ENCODE measurements around the gene CAMK2N2.

CAMK2N2 gene

GRCh38 chr3:184261270-184261853, at the start of gene CAMK2N2:
Gene CAMK2N2, minus strand, starts transcription at chr3:184261553. Its CDS starts 268 bp downstream, at chr3:184261285.
- in situ Hi-C loops (cut with HindIII; ENCODE audit: low pct_ligation_motif_present, low pct_unique_long_range_greater_than_20kb, low sequenced_read_pairs): no loop called here
- peak; percentile 67 for DNase-seq

DNA sequence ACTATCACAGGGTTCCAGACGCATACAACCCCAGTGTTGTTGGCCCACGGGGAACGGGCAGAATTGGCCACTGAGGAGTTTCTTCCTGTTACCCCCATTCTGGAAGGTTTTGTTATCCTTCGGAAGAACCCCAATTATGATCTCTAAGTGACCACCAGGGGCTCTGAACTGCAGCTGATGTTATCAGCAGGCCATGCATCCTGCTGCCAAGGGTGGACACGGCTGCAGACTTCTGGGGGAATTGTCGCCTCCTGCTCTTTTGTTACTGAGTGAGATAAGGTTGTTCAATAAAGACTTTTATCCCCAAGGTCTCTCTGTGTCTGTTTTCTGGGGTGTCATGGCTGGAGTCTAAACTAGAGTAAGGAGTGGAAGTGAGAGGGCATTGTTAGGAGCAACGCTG, 47.4 kb upstream of the CAMK2N2 start:
- DNase-seq: no peak
- in situ Hi-C loops (cut with HindIII; ENCODE audit: low pct_ligation_motif_present, low pct_unique_long_range_greater_than_20kb, low sequenced_read_pairs): no loop called here

DNA sequence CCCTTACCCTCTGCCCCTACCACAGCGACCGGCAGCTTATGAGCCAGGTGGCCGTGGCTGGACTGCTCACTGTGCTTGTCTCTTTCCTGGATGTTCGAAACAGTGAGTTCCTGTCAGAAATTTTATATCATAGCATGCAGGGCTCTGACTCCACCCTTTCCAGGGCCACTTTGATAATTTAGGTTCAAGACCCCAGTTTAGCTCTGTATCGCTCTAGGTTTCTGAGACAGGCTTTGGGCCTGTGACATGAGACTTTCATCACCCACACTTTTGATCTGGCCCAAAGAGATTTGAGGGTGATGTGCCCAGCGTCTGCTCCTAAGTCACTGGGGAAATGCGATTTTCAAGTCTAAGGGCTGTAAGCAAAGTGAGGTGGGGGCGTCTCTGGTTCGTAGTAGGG, 46.6 kb upstream of the CAMK2N2 start:
- in situ Hi-C loops (cut with HindIII; ENCODE audit: low pct_ligation_motif_present, low pct_unique_long_range_greater_than_20kb, low sequenced_read_pairs): no loop called here
- no peak for DNase-seq

GRCh38 chr3:184306341-184306972, 45.1 kb upstream of the CAMK2N2 start:
- in situ Hi-C loops (cut with HindIII; ENCODE audit: low pct_ligation_motif_present, low pct_unique_long_range_greater_than_20kb, low sequenced_read_pairs): no loop called here
- no peak for DNase-seq

- DNase-seq: peak; percentile 39
Observed at GRCh38 chr3:184305577-184305976, 44.2 kb upstream of the CAMK2N2 start.

GRCh38 chr3:184300378-184300720, 39.0 kb upstream of the CAMK2N2 start:
- peak; percentile 52 for DNase-seq
- in situ Hi-C loops (cut with HindIII; ENCODE audit: low pct_ligation_motif_present, low pct_unique_long_range_greater_than_20kb, low sequenced_read_pairs): no loop called here

More at GRCh38 chr3:184305577-184305976, 44.2 kb upstream of the CAMK2N2 start:
- in situ Hi-C loops (cut with HindIII; ENCODE audit: low pct_ligation_motif_present, low pct_unique_long_range_greater_than_20kb, low sequenced_read_pairs): no loop called here

DNA sequence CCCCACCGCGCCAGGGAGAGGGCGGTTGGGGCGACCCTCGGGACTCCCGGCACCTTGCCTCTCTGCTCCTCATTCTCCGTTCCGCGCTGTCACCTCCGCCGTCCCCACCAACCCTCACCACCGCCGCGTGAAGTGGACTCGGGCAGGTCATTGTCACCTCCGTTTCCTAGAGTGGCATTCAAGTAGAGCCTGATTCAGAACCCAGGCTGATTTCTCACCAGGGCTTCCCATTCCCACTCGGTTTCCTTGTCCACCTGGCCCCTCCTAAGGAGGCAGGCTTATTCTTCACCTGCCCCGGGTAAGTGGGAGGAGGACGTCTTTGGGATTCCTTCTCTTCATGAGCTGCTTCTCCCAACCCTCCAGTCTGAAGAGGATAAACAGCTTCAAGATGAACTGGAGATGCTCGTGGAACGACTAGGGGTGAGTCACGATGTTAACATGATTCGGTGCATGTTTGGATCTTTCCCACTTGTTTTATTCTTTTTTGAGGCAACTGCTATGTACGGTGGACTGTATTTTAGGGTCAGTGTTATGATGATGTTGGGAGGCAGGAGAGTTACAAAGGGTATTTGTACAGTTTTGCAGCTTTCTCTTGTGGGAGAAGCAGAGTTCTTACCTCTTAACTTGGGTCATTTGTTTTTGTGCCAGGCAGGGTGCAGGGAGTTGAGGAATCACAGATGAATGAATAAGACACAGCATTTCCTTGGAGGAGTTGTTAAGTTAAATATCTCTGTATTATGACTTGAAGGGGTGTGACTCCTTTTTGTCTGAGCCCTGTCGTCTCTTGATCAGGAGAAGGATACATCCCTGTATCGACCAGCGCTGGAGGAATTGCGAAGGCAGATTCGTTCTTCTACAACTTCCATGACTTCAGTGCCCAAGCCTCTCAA, 38.4 kb upstream of the CAMK2N2 start:
- in situ Hi-C loops (cut with HindIII; ENCODE audit: low pct_ligation_motif_present, low pct_unique_long_range_greater_than_20kb, low sequenced_read_pairs): no loop called here
- peak; percentile 36 for DNase-seq

- in situ Hi-C loops (cut with HindIII; ENCODE audit: low pct_ligation_motif_present, low pct_unique_long_range_greater_than_20kb, low sequenced_read_pairs): no loop called here
Observed at GRCh38 chr3:184298759-184299487, 37.6 kb upstream of the CAMK2N2 start, which contains the start of gene PSMD2. Gene PSMD2, plus strand, starts transcription at chr3:184299241. Its CDS starts 26 bp downstream, at chr3:184299267.

DNA sequence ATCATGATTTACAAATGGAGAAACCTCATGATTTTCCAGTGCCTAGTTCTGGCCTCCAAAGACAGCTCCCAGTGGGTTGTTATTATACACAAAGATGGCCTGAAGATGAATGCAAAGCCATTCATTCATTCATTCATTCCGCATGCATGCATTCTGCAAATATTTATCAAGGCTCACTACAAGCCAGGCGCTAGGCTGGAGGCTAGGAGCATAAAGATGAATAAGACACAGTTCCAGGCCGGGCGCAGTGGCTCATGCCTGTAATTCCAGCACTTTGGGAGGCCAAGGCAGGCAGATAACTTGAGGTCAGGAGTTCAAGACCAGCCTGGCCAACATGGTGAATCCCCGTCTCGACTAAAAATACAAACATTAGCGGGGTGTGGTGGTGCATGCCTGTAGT, 35.3 kb upstream of the CAMK2N2 start:
- in situ Hi-C loops (cut with HindIII; ENCODE audit: low pct_ligation_motif_present, low pct_unique_long_range_greater_than_20kb, low sequenced_read_pairs): no loop called here

More at GRCh38 chr3:184298759-184299487, 37.6 kb upstream of the CAMK2N2 start, which contains the start of gene PSMD2:
- DNase-seq: peak; percentile 94

DNA sequence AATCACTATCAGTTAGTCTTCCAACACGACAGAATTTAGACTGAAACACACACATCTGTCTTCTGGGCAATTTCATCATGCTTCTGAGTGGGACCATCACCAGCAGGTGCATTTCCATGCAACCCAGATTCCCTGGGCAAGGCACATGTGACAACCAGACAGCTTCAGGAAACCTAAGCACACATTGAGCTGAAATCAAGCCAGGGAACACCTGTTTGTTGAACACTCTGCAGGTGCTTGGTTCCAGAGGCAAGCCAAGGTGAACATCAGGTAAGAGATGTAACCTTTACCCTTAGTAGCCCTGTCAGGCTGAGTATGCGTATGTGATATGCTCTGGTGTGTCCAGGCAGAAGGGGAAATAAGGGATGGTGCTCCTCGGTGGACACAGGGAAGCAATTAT, 34.4 kb upstream of the CAMK2N2 start:
- DNase-seq: no peak
- in situ Hi-C loops (cut with HindIII; ENCODE audit: low pct_ligation_motif_present, low pct_unique_long_range_greater_than_20kb, low sequenced_read_pairs): no loop called here

More for the DNA sequence above, 35.3 kb upstream of the CAMK2N2 start:
- DNase-seq: no peak

DNA sequence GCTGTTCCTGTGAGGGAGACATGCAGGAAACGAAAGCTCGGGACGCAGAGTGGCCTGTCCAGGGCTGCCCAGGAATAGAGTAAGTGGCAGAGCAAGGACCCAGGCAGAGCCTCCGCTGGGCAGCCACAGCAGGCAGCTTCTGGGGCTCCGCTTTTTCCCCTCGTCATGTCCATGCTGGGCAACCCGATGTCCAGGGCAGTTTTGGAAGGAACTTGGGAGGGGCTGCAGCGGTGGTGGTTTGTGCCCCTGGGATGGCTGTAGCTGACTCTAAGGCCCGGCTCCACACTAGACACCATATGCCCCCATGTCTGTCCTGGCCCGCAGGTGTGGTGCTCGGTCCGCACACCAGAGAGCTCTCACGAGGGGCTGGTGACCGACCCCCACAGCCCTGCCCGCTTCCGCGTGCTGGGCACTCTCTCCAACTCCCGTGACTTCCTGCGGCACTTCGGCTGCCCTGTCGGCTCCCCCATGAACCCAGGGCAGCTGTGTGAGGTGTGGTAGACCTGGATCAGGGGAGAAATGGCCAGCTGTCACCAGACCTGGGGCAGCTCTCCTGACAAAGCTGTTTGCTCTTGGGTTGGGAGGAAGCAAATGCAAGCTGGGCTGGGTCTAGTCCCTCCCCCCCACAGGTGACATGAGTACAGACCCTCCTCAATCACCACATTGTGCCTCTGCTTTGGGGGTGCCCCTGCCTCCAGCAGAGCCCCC, 30.5 kb upstream of the CAMK2N2 start:
- in situ Hi-C loops (cut with HindIII; ENCODE audit: low pct_ligation_motif_present, low pct_unique_long_range_greater_than_20kb, low sequenced_read_pairs): no loop called here
- DNase-seq: no peak

- DNase-seq: no peak
- in situ Hi-C loops (cut with HindIII; ENCODE audit: low pct_ligation_motif_present, low pct_unique_long_range_greater_than_20kb, low sequenced_read_pairs): no loop called here
Observed at GRCh38 chr3:184291044-184291737, 29.8 kb upstream of the CAMK2N2 start.

GRCh38 chr3:184290331-184290730, 29.0 kb upstream of the CAMK2N2 start:
- in situ Hi-C loops (cut with HindIII; ENCODE audit: low pct_ligation_motif_present, low pct_unique_long_range_greater_than_20kb, low sequenced_read_pairs): no loop called here
- DNase-seq: no peak

- in situ Hi-C loops (cut with HindIII; ENCODE audit: low pct_ligation_motif_present, low pct_unique_long_range_greater_than_20kb, low sequenced_read_pairs): no loop called here
- DNase-seq: peak; percentile 53
Observed at GRCh38 chr3:184289426-184289938, 28.1 kb upstream of the CAMK2N2 start.

DNA sequence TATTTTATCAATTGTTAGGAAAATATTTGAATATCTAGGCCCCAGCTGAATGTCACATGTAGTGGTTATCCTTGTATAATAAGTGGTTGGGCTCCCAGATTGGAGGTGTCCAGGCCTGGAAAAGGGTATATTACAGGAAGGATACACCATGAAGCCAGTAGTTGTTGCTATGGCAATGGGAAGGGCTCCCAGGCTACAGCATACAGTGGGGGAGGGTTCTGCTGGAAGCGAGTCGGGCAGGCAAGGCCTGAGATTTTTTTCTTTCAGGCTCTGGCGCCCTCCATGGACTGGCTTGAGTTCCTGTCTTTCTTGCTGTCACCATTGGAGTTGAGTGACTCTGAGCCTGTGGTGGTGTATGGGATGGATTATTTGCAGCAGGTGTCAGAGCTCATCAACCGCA, 23.3 kb upstream of the CAMK2N2 start:
- in situ Hi-C loops (cut with HindIII; ENCODE audit: low pct_ligation_motif_present, low pct_unique_long_range_greater_than_20kb, low sequenced_read_pairs): no loop called here
- peak; percentile 61 for DNase-seq

DNA sequence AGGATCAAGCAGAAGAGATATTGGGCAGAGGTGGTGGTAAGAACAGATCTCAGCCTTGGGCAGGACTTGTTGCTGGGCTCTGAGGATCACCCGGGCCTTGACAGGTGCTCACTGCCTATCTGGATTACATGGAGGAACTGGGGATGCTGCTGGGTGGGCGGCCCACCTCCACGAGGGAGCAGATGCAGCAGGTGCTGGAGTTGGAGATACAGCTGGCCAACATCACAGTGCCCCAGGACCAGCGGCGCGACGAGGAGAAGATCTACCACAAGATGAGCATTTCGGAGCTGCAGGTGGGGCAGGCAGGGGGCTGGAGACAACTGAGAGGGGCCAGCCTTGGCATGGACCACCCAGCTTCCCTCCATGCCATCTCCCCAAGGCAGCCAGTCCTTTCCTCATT, 22.3 kb upstream of the CAMK2N2 start:
- in situ Hi-C loops (cut with HindIII; ENCODE audit: low pct_ligation_motif_present, low pct_unique_long_range_greater_than_20kb, low sequenced_read_pairs): no loop called here
- DNase-seq: no peak

GRCh38 chr3:184282941-184283340, 21.6 kb upstream of the CAMK2N2 start:
- DNase-seq: no peak
- in situ Hi-C loops (cut with HindIII; ENCODE audit: low pct_ligation_motif_present, low pct_unique_long_range_greater_than_20kb, low sequenced_read_pairs): no loop called here

Data from ACHN (cell line).